ENCODE results near the gene RAD51B. TPM values are rescaled to one million over a fixed set of nuclear protein-coding genes. Genes with fewer than 3 reads are reported as not detected.

The RAD51B gene
- total RNA-seq, 1 experiment from 2014 or later, result 20.0 TPM

DNA sequence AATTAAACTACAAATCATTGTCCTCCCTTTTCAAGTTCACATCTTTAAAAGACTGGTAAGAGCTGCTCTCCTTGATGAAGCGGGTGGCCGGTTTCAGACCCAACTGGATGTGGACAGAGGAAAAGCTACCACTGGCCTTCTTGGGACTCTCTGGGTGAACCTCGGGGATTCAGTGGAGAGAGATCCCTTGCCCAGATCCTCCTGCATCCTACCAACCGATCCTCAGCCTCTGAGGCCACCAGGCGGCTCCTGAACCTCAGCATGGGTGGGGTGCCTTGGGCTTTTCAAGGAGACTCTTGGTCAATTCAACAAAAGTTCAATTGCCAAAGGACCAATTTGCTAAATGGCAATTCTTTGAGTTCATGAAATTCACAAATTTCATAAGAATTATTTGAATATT lies 888.8 kb downstream of the RAD51B start (continued):
- TF ChIP-seq ELF1 (IDR thresholded peaks at IDR 0.05; ENCODE audit: borderline replicate concordance, low read depth), result no peak
- no peak for TF ChIP-seq CBX3 (IDR thresholded peaks at IDR 0.05; ENCODE audit: low read depth)
- TF ChIP-seq TCF7L2 (IDR thresholded peaks at IDR 0.05; ENCODE audit: borderline replicate concordance, extremely low read depth, insufficient read depth, insufficient read length), result no peak
- TF ChIP-seq FOSL1 (IDR thresholded peaks at IDR 0.05; ENCODE audit: low read depth), result no peak
- TF ChIP-seq EZH2 (IDR thresholded peaks at IDR 0.05), result no peak
- TF ChIP-seq, protein P1, sequence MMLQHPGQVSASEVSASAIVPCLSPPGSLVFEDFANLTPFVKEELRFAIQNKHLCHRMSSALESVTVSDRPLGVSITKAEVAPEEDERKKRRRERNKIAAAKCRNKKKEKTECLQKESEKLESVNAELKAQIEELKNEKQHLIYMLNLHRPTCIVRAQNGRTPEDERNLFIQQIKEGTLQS (IDR thresholded peaks at IDR 0.05), result no peak
- TF ChIP-seq EZH2phosphoT487 (IDR thresholded peaks at IDR 0.05; ENCODE audit: borderline replicate concordance), result no peak

DNA sequence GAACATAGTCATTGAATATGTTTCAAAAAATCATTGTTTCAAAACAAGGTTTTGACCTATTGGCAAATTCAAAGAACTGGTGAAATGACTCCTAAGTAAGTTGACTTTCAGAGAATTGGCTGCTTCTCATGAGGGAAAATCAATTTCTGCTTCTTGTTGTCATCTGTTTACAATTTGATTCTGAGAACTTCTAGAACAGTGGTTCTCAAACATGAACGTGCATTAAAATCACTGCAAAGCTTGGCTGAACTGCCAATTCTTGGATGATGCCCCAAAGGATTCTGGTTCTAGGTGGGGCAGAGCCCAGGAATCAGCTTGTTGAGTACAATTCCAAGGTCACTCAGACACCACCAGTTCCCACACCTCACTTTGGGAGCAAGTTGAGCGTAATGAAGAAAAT lies 889.4 kb downstream of the RAD51B start:
- H3K27ac ChIP-seq (ENCODE audit: low read depth, low read length), result no peak overlapping the region
- no peak overlapping the region for H2AFZ ChIP-seq (ENCODE audit: low read depth, low read length, poor library complexity, severe bottlenecking)
- H3K9me2 ChIP-seq (ENCODE audit: insufficient read depth), result no peaks in the 10 kb centered on the region
- H3K9me3 ChIP-seq (ENCODE audit: control insufficient read depth in 1 of 2, insufficient read depth in 1 of 2, low read depth in 1 of 2, low read length in 2 of 2), result no peaks in the 10 kb centered on the region
- CTCF ChIA-PET, result no interaction called here
- intact Hi-C loops (cut with micrococcal nuclease), result no loop called here
- no peaks in the 10 kb centered on the region for H4K20me1 ChIP-seq (ENCODE audit: insufficient read depth)
- peaks cover 15 to 27% of the 10 kb centered on the region in 2 experiments; a peak in 2 of 4 replicates for H3K4me1 ChIP-seq (ENCODE audit: control insufficient read depth in 1 of 2, insufficient read depth in 2 of 2, low read length in 2 of 2)
- POLR2A ChIA-PET, result no interaction called here
- H3K79me2 ChIP-seq (ENCODE audit: insufficient read depth, low read length), result no peaks in the 10 kb centered on the region
- no peak overlapping the region for H3K4me2 ChIP-seq (ENCODE audit: low read length)
- ATAC-seq (no peak), DNase-seq (ENCODE audit: low read depth, low spot score) (no peak)
- H3K9ac ChIP-seq (ENCODE audit: low read length), result no peak overlapping the region
- no peaks in the 10 kb centered on the region for H3K27me3 ChIP-seq (ENCODE audit: insufficient read depth, low read length)
- RAD21 ChIA-PET (ENCODE audit: low non-redundant PET in 1 of 2, low total read pairs in 2 of 2, uncharacterized antibody in 2 of 2, unreplicated experiment in 2 of 2), result no interaction called here
- no peaks in the 10 kb centered on the region for H3K36me3 ChIP-seq (ENCODE audit: control insufficient read depth in 1 of 2, insufficient read depth in 2 of 2, low read length in 2 of 2)
- H3K4me3 ChIP-seq (replicated peaks in 1 of 2; ENCODE audit: low read depth in 1 of 2, low read length in 2 of 2), result no peak overlapping the region
- BruUV-seq (replicated peaks), result no TSS peak
- no peak for TF ChIP-seq RAD21 (IDR thresholded peaks at IDR 0.05; ENCODE audit: low read depth)
- TF ChIP-seq, protein P1 (IDR thresholded peaks at IDR 0.05), result no peak
- TF ChIP-seq, protein P2, sequence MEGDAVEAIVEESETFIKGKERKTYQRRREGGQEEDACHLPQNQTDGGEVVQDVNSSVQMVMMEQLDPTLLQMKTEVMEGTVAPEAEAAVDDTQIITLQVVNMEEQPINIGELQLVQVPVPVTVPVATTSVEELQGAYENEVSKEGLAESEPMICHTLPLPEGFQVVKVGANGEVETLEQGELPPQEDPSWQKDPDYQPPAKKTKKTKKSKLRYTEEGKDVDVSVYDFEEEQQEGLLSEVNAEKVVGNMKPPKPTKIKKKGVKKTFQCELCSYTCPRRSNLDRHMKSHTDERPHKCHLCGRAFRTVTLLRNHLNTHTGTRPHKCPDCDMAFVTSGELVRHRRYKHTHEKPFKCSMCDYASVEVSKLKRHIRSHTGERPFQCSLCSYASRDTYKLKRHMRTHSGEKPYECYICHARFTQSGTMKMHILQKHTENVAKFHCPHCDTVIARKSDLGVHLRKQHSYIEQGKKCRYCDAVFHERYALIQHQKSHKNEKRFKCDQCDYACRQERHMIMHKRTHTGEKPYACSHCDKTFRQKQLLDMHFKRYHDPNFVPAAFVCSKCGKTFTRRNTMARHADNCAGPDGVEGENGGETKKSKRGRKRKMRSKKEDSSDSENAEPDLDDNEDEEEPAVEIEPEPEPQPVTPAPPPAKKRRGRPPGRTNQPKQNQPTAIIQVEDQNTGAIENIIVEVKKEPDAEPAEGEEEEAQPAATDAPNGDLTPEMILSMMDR (IDR thresholded peaks at IDR 0.05 in 2 of 3, conservative IDR thresholded peaks at IDR 0.05 in 1 of 3; ENCODE audit: borderline replicate concordance in 1 of 3, insufficient read depth in 1 of 3, low read depth in 2 of 3, low read length in 2 of 3), result no peak
- no peak for TF ChIP-seq ELF1 (IDR thresholded peaks at IDR 0.05; ENCODE audit: borderline replicate concordance, low read depth)
- TF ChIP-seq YY1 (IDR thresholded peaks at IDR 0.05; ENCODE audit: extremely low read depth, insufficient replicate concordance, low read depth, low read length), result no peak
- TF ChIP-seq, protein P3, sequence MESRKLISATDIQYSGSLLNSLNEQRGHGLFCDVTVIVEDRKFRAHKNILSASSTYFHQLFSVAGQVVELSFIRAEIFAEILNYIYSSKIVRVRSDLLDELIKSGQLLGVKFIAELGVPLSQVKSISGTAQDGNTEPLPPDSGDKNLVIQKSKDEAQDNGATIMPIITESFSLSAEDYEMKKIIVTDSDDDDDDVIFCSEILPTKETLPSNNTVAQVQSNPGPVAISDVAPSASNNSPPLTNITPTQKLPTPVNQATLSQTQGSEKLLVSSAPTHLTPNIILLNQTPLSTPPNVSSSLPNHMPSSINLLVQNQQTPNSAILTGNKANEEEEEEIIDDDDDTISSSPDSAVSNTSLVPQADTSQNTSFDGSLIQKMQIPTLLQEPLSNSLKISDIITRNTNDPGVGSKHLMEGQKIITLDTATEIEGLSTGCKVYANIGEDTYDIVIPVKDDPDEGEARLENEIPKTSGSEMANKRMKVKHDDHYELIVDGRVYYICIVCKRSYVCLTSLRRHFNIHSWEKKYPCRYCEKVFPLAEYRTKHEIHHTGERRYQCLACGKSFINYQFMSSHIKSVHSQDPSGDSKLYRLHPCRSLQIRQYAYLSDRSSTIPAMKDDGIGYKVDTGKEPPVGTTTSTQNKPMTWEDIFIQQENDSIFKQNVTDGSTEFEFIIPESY (IDR thresholded peaks at IDR 0.05; ENCODE audit: extremely low read depth, insufficient replicate concordance, low read length), result no peak
- TF ChIP-seq CBX3 (IDR thresholded peaks at IDR 0.05; ENCODE audit: low read depth), result no peak
- no peak for TF ChIP-seq SP1 (IDR thresholded peaks at IDR 0.05; ENCODE audit: low read depth)
- no peak for TF ChIP-seq EGR1 (IDR thresholded peaks at IDR 0.05; ENCODE audit: low read depth)
- TF ChIP-seq, protein P4, sequence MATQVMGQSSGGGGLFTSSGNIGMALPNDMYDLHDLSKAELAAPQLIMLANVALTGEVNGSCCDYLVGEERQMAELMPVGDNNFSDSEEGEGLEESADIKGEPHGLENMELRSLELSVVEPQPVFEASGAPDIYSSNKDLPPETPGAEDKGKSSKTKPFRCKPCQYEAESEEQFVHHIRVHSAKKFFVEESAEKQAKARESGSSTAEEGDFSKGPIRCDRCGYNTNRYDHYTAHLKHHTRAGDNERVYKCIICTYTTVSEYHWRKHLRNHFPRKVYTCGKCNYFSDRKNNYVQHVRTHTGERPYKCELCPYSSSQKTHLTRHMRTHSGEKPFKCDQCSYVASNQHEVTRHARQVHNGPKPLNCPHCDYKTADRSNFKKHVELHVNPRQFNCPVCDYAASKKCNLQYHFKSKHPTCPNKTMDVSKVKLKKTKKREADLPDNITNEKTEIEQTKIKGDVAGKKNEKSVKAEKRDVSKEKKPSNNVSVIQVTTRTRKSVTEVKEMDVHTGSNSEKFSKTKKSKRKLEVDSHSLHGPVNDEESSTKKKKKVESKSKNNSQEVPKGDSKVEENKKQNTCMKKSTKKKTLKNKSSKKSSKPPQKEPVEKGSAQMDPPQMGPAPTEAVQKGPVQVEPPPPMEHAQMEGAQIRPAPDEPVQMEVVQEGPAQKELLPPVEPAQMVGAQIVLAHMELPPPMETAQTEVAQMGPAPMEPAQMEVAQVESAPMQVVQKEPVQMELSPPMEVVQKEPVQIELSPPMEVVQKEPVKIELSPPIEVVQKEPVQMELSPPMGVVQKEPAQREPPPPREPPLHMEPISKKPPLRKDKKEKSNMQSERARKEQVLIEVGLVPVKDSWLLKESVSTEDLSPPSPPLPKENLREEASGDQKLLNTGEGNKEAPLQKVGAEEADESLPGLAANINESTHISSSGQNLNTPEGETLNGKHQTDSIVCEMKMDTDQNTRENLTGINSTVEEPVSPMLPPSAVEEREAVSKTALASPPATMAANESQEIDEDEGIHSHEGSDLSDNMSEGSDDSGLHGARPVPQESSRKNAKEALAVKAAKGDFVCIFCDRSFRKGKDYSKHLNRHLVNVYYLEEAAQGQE (IDR thresholded peaks at IDR 0.05; ENCODE audit: low read depth), result no peak
- TF ChIP-seq TCF7L2 (IDR thresholded peaks at IDR 0.05; ENCODE audit: borderline replicate concordance, extremely low read depth, insufficient read depth, insufficient read length), result no peak
- no peak for TF ChIP-seq ZNF274 (IDR thresholded peaks at IDR 0.05; ENCODE audit: low read depth, low read length)
- no peak for TF ChIP-seq EZH2phosphoT487 (IDR thresholded peaks at IDR 0.05; ENCODE audit: borderline replicate concordance)
- TF ChIP-seq POLR2A (IDR thresholded peaks at IDR 0.05; ENCODE audit: borderline replicate concordance, extremely low read depth, insufficient read depth, insufficient read length), result no peak
- no peak for TF ChIP-seq EZH2 (IDR thresholded peaks at IDR 0.05)
- no peak for TF ChIP-seq JUND (IDR thresholded peaks at IDR 0.05)

Data from HCT116 (cell line).